ENCODE data around the gene ZNF385C. TPM values are rescaled to one million over a fixed set of nuclear protein-coding genes. Genes with fewer than 3 reads are reported as not detected.

ZNF385C gene
- total RNA-seq, 1 donor from 2014 or later: 2.7 TPM

GRCh38 chr17:41989702-41990419, 108.4 kb downstream of the ZNF385C start:
- no peak for TF ChIP-seq CTCF (IDR thresholded peaks at IDR 0.05; ENCODE audit: unreplicated experiment)
- no peaks in the 10 kb centered on the region for H3K27me3 Mint-ChIP-seq
- no peak overlapping the region for H3K27ac Mint-ChIP-seq
- no peak overlapping the region for H3K4me3 Mint-ChIP-seq (ENCODE audit: low read depth)
- no peak for DNase-seq (ENCODE audit: low spot score, unreplicated experiment)
- no peaks in the 10 kb centered on the region for H3K9me3 Mint-ChIP-seq (ENCODE audit: low read depth)
- H3K4me1 Mint-ChIP-seq (ENCODE audit: low read depth): peaks cover 3% of the 10 kb centered on the region
- H3K36me3 Mint-ChIP-seq (ENCODE audit: insufficient read depth): peaks cover 27% of the 10 kb centered on the region

GRCh38 chr17:41988418-41988817, 109.9 kb downstream of the ZNF385C start:
- Mint-ChIP-seq H3K4me1 (ENCODE audit: low read depth) (peaks cover 3% of the 10 kb centered on the region), H3K36me3 (ENCODE audit: insufficient read depth) (peaks cover 31% of the 10 kb centered on the region), H3K4me3 (ENCODE audit: low read depth) (no peak overlapping the region), H3K9me3 (ENCODE audit: low read depth) (no peaks in the 10 kb centered on the region), H3K27ac (peak overlapping the region; percentile 74), H3K27me3 (no peaks in the 10 kb centered on the region)
- no peak for DNase-seq (ENCODE audit: low spot score, unreplicated experiment)
- no peak for TF ChIP-seq CTCF (IDR thresholded peaks at IDR 0.05; ENCODE audit: unreplicated experiment)

- no peak for DNase-seq (ENCODE audit: low spot score, unreplicated experiment)
- Mint-ChIP-seq H3K9me3 (ENCODE audit: low read depth) (no peaks in the 10 kb centered on the region), H3K36me3 (ENCODE audit: insufficient read depth) (peaks cover 29% of the 10 kb centered on the region), H3K4me3 (ENCODE audit: low read depth) (no peak overlapping the region), H3K27me3 (no peaks in the 10 kb centered on the region), H3K27ac (no peak overlapping the region), H3K4me1 (ENCODE audit: low read depth) (peaks cover 3% of the 10 kb centered on the region)
- TF ChIP-seq CTCF (IDR thresholded peaks at IDR 0.05; ENCODE audit: unreplicated experiment): no peak
Observed at GRCh38 chr17:41987642-41988041, 110.6 kb downstream of the ZNF385C start.

- Mint-ChIP-seq H3K4me3 (ENCODE audit: low read depth) (no peak overlapping the region), H3K36me3 (ENCODE audit: insufficient read depth) (peaks cover 32% of the 10 kb centered on the region), H3K4me1 (ENCODE audit: low read depth) (peaks cover 3% of the 10 kb centered on the region), H3K27me3 (no peaks in the 10 kb centered on the region), H3K9me3 (ENCODE audit: low read depth) (no peaks in the 10 kb centered on the region), H3K27ac (no peak overlapping the region)
- DNase-seq (ENCODE audit: low spot score, unreplicated experiment): no peak
- TF ChIP-seq CTCF (IDR thresholded peaks at IDR 0.05; ENCODE audit: unreplicated experiment): no peak
Observed at GRCh38 chr17:41986634-41987033, 111.6 kb downstream of the ZNF385C start.

- no peak for DNase-seq (ENCODE audit: low spot score, unreplicated experiment)
- no peak for TF ChIP-seq CTCF (IDR thresholded peaks at IDR 0.05; ENCODE audit: unreplicated experiment)
- Mint-ChIP-seq H3K36me3 (ENCODE audit: insufficient read depth) (peaks cover 28% of the 10 kb centered on the region), H3K27ac (no peak overlapping the region), H3K4me3 (ENCODE audit: low read depth) (no peak overlapping the region), H3K9me3 (ENCODE audit: low read depth) (no peaks in the 10 kb centered on the region), H3K4me1 (ENCODE audit: low read depth) (peaks cover 3% of the 10 kb centered on the region), H3K27me3 (no peaks in the 10 kb centered on the region)
Observed at GRCh38 chr17:41985919-41986318, 112.4 kb downstream of the ZNF385C start.
